Measurements from ENCODE around the gene SHC1.
A peak's percentile ranks its signal among the peaks of the same experiment; 100 is the strongest.

SHC1 gene

DNA sequence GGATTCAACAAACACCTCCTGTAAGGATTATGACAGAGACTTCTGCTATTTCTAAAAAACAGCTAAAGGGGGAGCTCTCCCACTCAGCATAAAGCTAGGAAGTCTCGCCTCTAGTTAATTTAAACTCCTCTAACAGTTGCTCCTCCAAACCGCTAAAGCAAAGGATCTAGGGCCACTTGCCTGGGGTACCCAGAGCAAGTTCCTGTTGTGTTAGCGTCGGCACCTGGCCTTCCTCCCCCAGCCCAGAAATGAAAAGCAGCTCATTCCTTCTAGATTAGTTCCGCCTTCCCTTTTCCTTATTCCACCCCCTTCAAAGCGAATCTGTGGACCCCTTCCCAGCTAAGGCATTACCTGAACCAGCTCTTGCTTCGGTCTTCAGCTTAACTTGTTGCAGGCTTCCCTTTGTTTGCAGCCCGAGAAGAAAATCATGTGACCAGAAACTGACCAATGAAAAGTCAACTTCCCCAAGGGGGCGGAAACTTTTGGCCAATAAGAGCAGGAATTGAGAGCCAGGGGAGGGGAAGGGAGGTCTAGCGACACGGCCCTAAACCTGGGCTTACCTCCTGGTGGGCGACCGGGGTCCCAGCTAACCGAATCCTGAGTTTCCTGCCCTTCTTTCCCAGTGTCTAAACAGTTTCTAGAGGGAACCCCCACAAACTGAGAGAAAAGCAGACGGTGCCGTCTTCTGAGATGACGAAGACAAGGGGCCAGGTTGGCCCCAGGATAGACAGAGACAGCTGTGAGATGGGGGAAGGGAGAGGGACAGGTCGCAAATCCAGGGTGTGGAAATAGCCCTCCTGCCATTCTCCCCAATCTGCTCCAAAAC, 14.6 kb downstream of the SHC1 start, which contains the start of gene PBXIP1:
TSS of gene PBXIP1 (minus strand) at position 382 of the 826 bp plus-strand sequence. CDS start 2,378 bp downstream, outside the sequence.
- DNase-seq = peak; percentile 90 to 92
- peak; percentile 66 for TF ChIP-seq POLR2A (IDR thresholded peaks at IDR 0.05; ENCODE audit: low read length)
- TF ChIP-seq GATA1 (IDR thresholded peaks at IDR 0.05; ENCODE audit: low read depth, low read length) = no peak

DNA sequence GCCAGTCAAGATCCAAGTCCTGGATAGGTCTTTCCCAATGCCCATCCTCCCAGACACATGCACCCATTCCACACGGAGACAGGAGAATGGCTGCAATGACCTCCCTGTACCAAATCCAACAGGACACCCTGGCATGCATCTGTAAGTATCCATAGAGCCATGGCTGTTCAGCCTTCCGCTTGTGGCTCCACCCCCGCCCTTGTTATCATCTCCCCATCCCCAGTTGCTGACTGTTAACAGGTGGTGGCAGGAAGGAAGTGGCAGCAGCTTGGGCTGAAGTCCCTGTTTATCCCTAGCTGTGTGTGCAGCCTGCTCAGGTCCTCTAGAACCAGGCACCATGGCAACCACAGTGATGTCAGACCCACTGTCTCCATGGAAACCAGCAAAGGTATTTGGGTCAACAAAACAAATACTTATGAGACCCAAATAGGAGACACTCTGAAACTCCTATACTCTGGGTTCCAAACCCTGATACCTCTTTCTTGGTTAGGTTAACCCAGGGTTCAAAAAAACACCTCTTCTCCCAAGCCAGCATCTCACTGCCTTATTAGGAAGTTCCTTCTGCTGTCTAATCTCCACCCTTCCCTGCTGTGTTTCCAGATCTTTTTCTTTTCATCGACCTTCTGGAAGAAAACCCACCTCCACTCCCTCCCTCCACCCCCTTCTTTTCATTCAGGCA, 15.4 kb downstream of the SHC1 start:
- TF ChIP-seq POLR2A (IDR thresholded peaks at IDR 0.05; ENCODE audit: low read length) = no peak
- no peak for TF ChIP-seq GATA1 (IDR thresholded peaks at IDR 0.05; ENCODE audit: low read depth, low read length)
- DNase-seq = peak; percentile 81 to 86

- no peak for TF ChIP-seq GATA1 (IDR thresholded peaks at IDR 0.05; ENCODE audit: low read depth, low read length)
- no peak for TF ChIP-seq POLR2A (IDR thresholded peaks at IDR 0.05; ENCODE audit: low read length)
- no peak for DNase-seq
Measured at GRCh38 chr1:154954541-154954940, 16.0 kb downstream of the SHC1 start.

DNA sequence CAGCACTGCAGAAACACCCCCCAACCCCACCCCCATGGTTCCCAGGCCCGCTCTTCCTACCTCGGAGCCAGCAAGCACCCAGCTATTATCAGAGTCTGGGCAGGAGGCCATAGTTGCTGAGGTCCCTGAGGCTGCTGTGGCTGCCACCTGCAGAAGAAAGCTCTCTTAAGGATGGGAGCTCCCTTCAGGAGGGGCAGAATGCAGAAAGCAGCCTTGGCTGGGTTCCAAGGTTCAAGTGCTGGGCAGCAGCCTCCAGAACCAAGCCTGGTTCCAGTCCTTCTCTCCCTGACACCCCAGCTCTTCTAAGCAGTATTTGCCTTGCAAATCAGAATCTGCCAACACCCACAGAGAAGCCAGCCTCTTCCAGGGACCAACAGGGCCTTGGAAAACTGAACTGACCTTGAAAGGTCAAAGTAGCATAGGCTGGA, 16.9 kb downstream of the SHC1 start:
- TF ChIP-seq GATA1 (IDR thresholded peaks at IDR 0.05; ENCODE audit: low read depth, low read length) (no peak), POLR2A (IDR thresholded peaks at IDR 0.05; ENCODE audit: low read length) (no peak)

GRCh38 chr1:154952664-154953063, 17.9 kb downstream of the SHC1 start:
- DNase-seq = no peak
- TF ChIP-seq GATA1 (IDR thresholded peaks at IDR 0.05; ENCODE audit: low read depth, low read length) (no peak), POLR2A (IDR thresholded peaks at IDR 0.05; ENCODE audit: low read length) (no peak)

More for the DNA sequence above, 16.9 kb downstream of the SHC1 start:
- DNase-seq = no peak

GRCh38 chr1:154951901-154952657, 18.5 kb downstream of the SHC1 start:
- no peak for DNase-seq
- TF ChIP-seq POLR2A (IDR thresholded peaks at IDR 0.05; ENCODE audit: low read length) = no peak
- TF ChIP-seq GATA1 (IDR thresholded peaks at IDR 0.05; ENCODE audit: low read depth, low read length) = no peak

GRCh38 chr1:154948079-154948478, 22.5 kb downstream of the SHC1 start:
- TF ChIP-seq POLR2A (IDR thresholded peaks at IDR 0.05; ENCODE audit: low read length) (no peak), GATA1 (IDR thresholded peaks at IDR 0.05; ENCODE audit: low read depth, low read length) (no peak)
- DNase-seq = no peak

GRCh38 chr1:154945962-154946850, 24.3 kb downstream of the SHC1 start:
- no peak for TF ChIP-seq GATA1 (IDR thresholded peaks at IDR 0.05; ENCODE audit: low read depth, low read length)
- no peak for TF ChIP-seq POLR2A (IDR thresholded peaks at IDR 0.05; ENCODE audit: low read length)
- no peak for DNase-seq

- TF ChIP-seq POLR2A (IDR thresholded peaks at IDR 0.05; ENCODE audit: low read length) (no peak), GATA1 (IDR thresholded peaks at IDR 0.05; ENCODE audit: low read depth, low read length) (no peak)
- no peak for DNase-seq
Measured at GRCh38 chr1:154945160-154945961, 25.2 kb downstream of the SHC1 start.

- peak; percentile 39 to 52 for DNase-seq
- TF ChIP-seq GATA1 (IDR thresholded peaks at IDR 0.05; ENCODE audit: low read depth, low read length) (no peak), POLR2A (IDR thresholded peaks at IDR 0.05; ENCODE audit: low read length) (no peak)
Measured at GRCh38 chr1:154944401-154945159, 26.0 kb downstream of the SHC1 start.

DNA sequence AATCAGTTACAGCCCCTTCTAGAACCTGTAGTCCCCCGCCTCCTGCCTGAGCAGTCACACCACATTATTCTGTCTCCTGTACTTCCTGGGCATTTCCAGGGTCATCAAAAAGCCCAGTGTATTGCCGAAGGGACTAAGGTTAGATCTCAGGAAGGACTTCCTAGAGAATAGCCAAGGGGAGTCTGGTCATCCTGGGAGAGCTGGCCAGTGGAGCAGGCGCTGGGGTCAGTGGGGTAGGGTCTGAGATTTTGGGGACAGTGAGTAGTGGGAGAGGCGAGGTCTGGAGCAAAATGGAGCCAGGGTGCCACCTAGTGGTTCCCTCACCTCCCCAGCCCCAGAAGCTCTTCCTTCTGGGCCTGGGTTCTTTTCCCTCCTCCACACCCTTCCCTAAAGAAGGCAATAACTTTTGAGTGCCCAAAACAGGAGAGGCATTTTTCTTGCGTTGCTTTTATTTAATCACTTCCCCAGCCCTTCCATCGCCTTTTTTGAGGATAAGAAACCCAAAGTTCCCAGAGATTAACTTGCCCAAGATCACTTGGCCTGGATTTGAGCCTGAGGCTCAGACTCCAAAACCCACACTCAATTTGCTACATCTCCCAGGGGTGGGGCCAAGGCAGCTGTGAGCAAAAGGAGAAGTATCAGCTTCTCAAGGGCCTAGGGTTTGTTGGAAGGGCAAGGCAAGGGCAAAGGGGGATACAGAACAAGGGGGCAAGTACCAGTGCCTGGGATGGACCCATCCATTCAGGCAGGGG, 26.7 kb downstream of the SHC1 start:
- no peak for TF ChIP-seq POLR2A (IDR thresholded peaks at IDR 0.05; ENCODE audit: low read length)
- TF ChIP-seq GATA1 (IDR thresholded peaks at IDR 0.05; ENCODE audit: low read depth, low read length) = no peak
- peak; percentile 40 to 66 for DNase-seq

All from erythroblast (primary cell).